Peyer's patch (tissue), 4 donors: ENCODE data around the gene DGCR2.

Experiments
- CTCF ChIP-seq, 6 experiments: fragments of 450-650 bp in 4 of 6; fragments of 200-600 bp in 2 of 6; sonication (generic) in 1 of 6; IDR thresholded peaks; one replicate each; pipeline ENCODE4 v1.5.1; 2017 to 2019; ENCODE audit warnings: antibody characterized with exemption in 6 of 6, mild to moderate bottlenecking in 3 of 6, moderate library complexity in 1 of 6
- POLR2A ChIP-seq, 2 donors: fragments of 450-650 bp; IDR thresholded peaks; one replicate each; pipeline ENCODE4 v1.5.1; 2017; ENCODE audit warnings: antibody characterized with exemption in 2 of 2, mild to moderate bottlenecking in 2 of 2, moderate library complexity in 2 of 2

GRCh38 chr22:19098157-19098556 is 24.1 kb downstream of the DGCR2 start:
- no peak for TF ChIP-seq CTCF (IDR thresholded peaks at IDR 0.05)
- no peak for TF ChIP-seq POLR2A (IDR thresholded peaks at IDR 0.05)
